Retina (tissue), 1 donor: Measurements from ENCODE around the gene GPR45.
"Not testable (repeated sequence)": the region's sequence is repeated elsewhere in the genome, so short reads cannot be mapped to it uniquely, and the experiment has no call there.

ENCODE experiments used
- DNase-seq: peaks from one replicate; pipeline ENCODE4 v3.0.0-alpha.2; 2016

Gene GPR45

GRCh38 chr2:105241443-105241842, at the start of gene GPR45:
TSS of gene GPR45 (plus strand) at chr2:105241743. CDS start at chr2:105241859, 116 bp downstream.
- no peak for DNase-seq

GRCh38 chr2:105194022-105194675, 47.4 kb upstream of the GPR45 start:
- DNase-seq = peak; percentile 61

- no peak for DNase-seq
Observed at GRCh38 chr2:105196651-105197050, 44.9 kb upstream of the GPR45 start.

GRCh38 chr2:105215586-105216192, 25.9 kb upstream of the GPR45 start:
- no peak for DNase-seq

- DNase-seq = no peak
Observed at GRCh38 chr2:105220604-105221003, 20.9 kb upstream of the GPR45 start.

GRCh38 chr2:105224444-105224843, 17.1 kb upstream of the GPR45 start:
- no peak for DNase-seq

GRCh38 chr2:105231232-105231619, 10.3 kb upstream of the GPR45 start:
- DNase-seq = no peak

- peak; percentile 75 for DNase-seq
Observed at GRCh38 chr2:105235388-105236059, 6.0 kb upstream of the GPR45 start.

- DNase-seq = no peak
Observed at GRCh38 chr2:105236060-105236424, 5.5 kb upstream of the GPR45 start.

GRCh38 chr2:105237045-105237765, 4.3 kb upstream of the GPR45 start:
- peak; percentile 12 for DNase-seq

- no peak for DNase-seq
Observed at GRCh38 chr2:105238664-105239240, 2.8 kb upstream of the GPR45 start.

GRCh38 chr2:105239924-105240323, 1.6 kb upstream of the GPR45 start:
- DNase-seq = no peak

- no peak for DNase-seq
Observed at GRCh38 chr2:105242286-105242993, 897 bp downstream of the GPR45 start.

GRCh38 chr2:105243961-105244360, 2.4 kb downstream of the GPR45 start:
- peak; percentile 38 for DNase-seq

GRCh38 chr2:105244451-105244850, 2.9 kb downstream of the GPR45 start:
- DNase-seq = no peak

- DNase-seq = no peak
Observed at GRCh38 chr2:105248316-105249070, 7.0 kb downstream of the GPR45 start.

GRCh38 chr2:105249181-105249580, 7.6 kb downstream of the GPR45 start:
- DNase-seq = no peak

GRCh38 chr2:105249891-105250290, 8.3 kb downstream of the GPR45 start:
- no peak for DNase-seq

- not testable (repeated sequence) for DNase-seq
Observed at GRCh38 chr2:105251016-105251648, 9.6 kb downstream of the GPR45 start.

- DNase-seq = no peak
Observed at GRCh38 chr2:105252271-105252670, 10.7 kb downstream of the GPR45 start.

- no peak for DNase-seq
Observed at GRCh38 chr2:105254531-105255210, 13.1 kb downstream of the GPR45 start.
